HL-60 (cell line): ENCODE measurements around the gene ZBTB47.

Experiments used
- DNase-seq, 2 experiments: peaks; one replicate each; pipeline ENCODE4 v3.0.0-alpha.2; 2010 to 2020; ENCODE audit warnings: low read depth in 1 of 2, low spot score in 1 of 2
- H3K27ac ChIP-seq: fragments of 250-450 bp; sonication (Bioruptor Pico); replicated peaks from 2 replicates; pipeline ENCODE4 v1.5.1; 2020; ENCODE audit warnings: mild to moderate bottlenecking, moderate library complexity
- H3K27me3 ChIP-seq: fragments of 250-450 bp; sonication (Bioruptor Pico); 2 replicates; pipeline ENCODE4 v1.5.1; 2021; ENCODE audit warnings: mild to moderate bottlenecking, moderate library complexity; ENCODE audit not compliant: insufficient read depth, poor library complexity, severe bottlenecking
- H3K4me3 ChIP-seq: replicated peaks from 2 replicates; pipeline ENCODE4 v1.5.1; 2011; ENCODE audit warnings: mild to moderate bottlenecking, control low read depth, low read length; ENCODE audit not compliant: insufficient read depth
- GABPA ChIP-seq: IDR thresholded peaks from 2 replicates; pipeline ENCODE4 v1.6.1; 2012; ENCODE audit warnings: low read depth
- POLR2AphosphoS5 ChIP-seq: IDR thresholded peaks from 2 replicates; pipeline ENCODE4 v1.6.1; 2012; ENCODE audit warnings: low read depth
- REST ChIP-seq: IDR thresholded peaks from 2 replicates; pipeline ENCODE4 v1.6.1; 2012; ENCODE audit warnings: low read depth; ENCODE audit not compliant: insufficient replicate concordance
- SPI1 ChIP-seq: IDR thresholded peaks from 2 replicates; pipeline ENCODE4 v1.6.1; 2012; ENCODE audit warnings: low read depth, mild to moderate bottlenecking, borderline replicate concordance
- TF ChIP-seq, protein P1 (sequence below): IDR thresholded peaks from one replicate; pipeline ENCODE4 v1.5.1; 2011; ENCODE audit warnings: low read length, control low read depth, inconsistent platforms; ENCODE audit not compliant: insufficient read depth

The ZBTB47 gene

GRCh38 chr3:42637001-42637400 lies 16.5 kb upstream of the ZBTB47 start:
- no peak for DNase-seq
- no peaks in the 10 kb centered on the region for H3K27me3 ChIP-seq
- TF ChIP-seq GABPA, result no peak
- no peak for TF ChIP-seq REST
- no peak for TF ChIP-seq SPI1
- TF ChIP-seq, protein P1, sequence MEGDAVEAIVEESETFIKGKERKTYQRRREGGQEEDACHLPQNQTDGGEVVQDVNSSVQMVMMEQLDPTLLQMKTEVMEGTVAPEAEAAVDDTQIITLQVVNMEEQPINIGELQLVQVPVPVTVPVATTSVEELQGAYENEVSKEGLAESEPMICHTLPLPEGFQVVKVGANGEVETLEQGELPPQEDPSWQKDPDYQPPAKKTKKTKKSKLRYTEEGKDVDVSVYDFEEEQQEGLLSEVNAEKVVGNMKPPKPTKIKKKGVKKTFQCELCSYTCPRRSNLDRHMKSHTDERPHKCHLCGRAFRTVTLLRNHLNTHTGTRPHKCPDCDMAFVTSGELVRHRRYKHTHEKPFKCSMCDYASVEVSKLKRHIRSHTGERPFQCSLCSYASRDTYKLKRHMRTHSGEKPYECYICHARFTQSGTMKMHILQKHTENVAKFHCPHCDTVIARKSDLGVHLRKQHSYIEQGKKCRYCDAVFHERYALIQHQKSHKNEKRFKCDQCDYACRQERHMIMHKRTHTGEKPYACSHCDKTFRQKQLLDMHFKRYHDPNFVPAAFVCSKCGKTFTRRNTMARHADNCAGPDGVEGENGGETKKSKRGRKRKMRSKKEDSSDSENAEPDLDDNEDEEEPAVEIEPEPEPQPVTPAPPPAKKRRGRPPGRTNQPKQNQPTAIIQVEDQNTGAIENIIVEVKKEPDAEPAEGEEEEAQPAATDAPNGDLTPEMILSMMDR, result no peak
- no peak for TF ChIP-seq POLR2AphosphoS5
- H3K4me3 ChIP-seq, result no peak overlapping the region
- no peak overlapping the region for H3K27ac ChIP-seq

- no peak for DNase-seq
- no peak overlapping the region for H3K27ac ChIP-seq
- no peak overlapping the region for H3K4me3 ChIP-seq
- no peaks in the 10 kb centered on the region for H3K27me3 ChIP-seq
- TF ChIP-seq SPI1, result no peak
- no peak for TF ChIP-seq GABPA
- no peak for TF ChIP-seq POLR2AphosphoS5
- TF ChIP-seq REST, result no peak
- TF ChIP-seq, protein P1, result no peak
Measured at GRCh38 chr3:42638339-42638842, 15.1 kb upstream of the ZBTB47 start.

DNA sequence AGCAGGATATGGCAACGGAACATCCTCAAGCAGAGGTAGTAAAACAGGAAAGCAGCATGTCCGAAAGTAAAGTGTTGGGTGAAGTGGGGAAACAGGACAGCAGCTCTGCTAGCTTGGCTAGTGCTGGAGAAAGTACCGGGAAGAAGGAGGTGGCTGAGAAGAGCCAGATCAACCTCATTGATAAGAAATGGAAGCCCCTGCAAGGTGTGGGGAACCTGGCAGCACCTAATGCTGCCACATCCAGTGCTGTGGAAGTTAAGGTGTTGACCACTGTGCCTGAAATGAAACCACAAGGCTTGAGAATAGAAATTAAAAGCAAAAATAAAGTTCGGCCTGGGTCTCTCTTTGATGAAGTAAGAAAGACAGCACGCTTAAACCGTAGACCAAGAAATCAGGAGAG lies 14.3 kb upstream of the ZBTB47 start:
- no peaks in the 10 kb centered on the region for H3K27me3 ChIP-seq
- TF ChIP-seq SPI1, result no peak
- DNase-seq, result no peak
- no peak overlapping the region for H3K4me3 ChIP-seq
- H3K27ac ChIP-seq, result no peak overlapping the region

DNA sequence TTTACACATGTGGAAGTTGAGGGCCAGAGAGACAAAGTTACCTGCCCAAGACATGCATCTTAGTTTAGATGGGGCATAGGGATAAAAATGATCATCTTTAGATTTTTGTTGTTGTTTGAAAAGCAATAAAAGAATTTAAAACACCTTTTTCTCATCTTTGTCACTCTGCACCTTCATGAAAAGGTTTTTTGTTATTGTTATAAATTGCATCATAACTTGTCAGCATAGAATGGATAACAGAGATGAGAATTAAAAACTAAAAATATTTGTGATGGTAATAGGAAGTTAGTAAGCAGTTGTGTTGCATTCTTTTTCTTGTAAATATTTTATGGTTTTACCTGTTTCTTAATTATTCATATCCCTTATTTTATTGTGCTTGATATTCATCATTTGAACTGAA lies 13.4 kb upstream of the ZBTB47 start:
- Histone ChIP-seq H3K27me3 (no peaks in the 10 kb centered on the region), H3K4me3 (no peak overlapping the region), H3K27ac (no peak overlapping the region)
- DNase-seq, result no peak
- TF ChIP-seq GABPA (no peak), SPI1 (no peak), REST (no peak), POLR2AphosphoS5 (no peak)
- TF ChIP-seq, protein P1, result no peak
